ENCODE results near the gene MBD5.

Gene MBD5

GRCh38 chr2:148554459-148555247, 533.8 kb downstream of the MBD5 start:
- DNase-seq, result no peak

- DNase-seq, result no peak
Measured at GRCh38 chr2:148555622-148556294, 534.9 kb downstream of the MBD5 start.

GRCh38 chr2:148557844-148558436, 537.0 kb downstream of the MBD5 start:
- DNase-seq, result no peak

- DNase-seq, result no peak
Measured at GRCh38 chr2:148560496-148560895, 539.6 kb downstream of the MBD5 start.

- no peak for DNase-seq
Measured at GRCh38 chr2:148561389-148561788, 540.5 kb downstream of the MBD5 start.

GRCh38 chr2:148565272-148565894, 544.5 kb downstream of the MBD5 start:
- no peak for DNase-seq
